ENCODE measurements around the gene BPIFB2.

BPIFB2 gene

GRCh38 chr20:33059136-33059535 is 51.6 kb downstream of the BPIFB2 start:
- no peak overlapping the region for H2AFZ ChIP-seq (ENCODE audit: low read depth, low read length)
- no peak overlapping the region for H3K4me3 ChIP-seq (ENCODE audit: insufficient read depth in 1 of 2, low read depth in 1 of 2, low read length in 2 of 2)
- 73% methylated on average over 7 of the region's 7 CpGs for WGBS
- no peak overlapping the region for H2AK5ac ChIP-seq (ENCODE audit: low read length, severe bottlenecking)
- no peak overlapping the region for H3K18ac ChIP-seq (ENCODE audit: low read depth in 1 of 2, low read length in 2 of 2)
- H3K9me3 ChIP-seq (ENCODE audit: control insufficient read depth, low read length), result no peaks in the 10 kb centered on the region
- H2BK12ac ChIP-seq (ENCODE audit: low read length in 2 of 2), result no peak overlapping the region
- no peak overlapping the region for H4K8ac ChIP-seq (ENCODE audit: low read length)
- H3K9ac ChIP-seq (ENCODE audit: low read length), result no peak overlapping the region
- H2BK120ac ChIP-seq (ENCODE audit: low read depth, low read length), result no peak overlapping the region
- H2BK15ac ChIP-seq (ENCODE audit: low read depth, poor library complexity, severe bottlenecking), result no peak overlapping the region
- no peaks in the 10 kb centered on the region for H3K79me1 ChIP-seq (replicated peaks; ENCODE audit: low read length, poor library complexity, severe bottlenecking)
- no peaks in the 10 kb centered on the region for H3K4me1 ChIP-seq (ENCODE audit: control insufficient read depth, insufficient read depth, low read depth, low read length)
- H3K36me3 ChIP-seq (ENCODE audit: control insufficient read depth in 1 of 2, insufficient read depth in 2 of 2, low read depth in 1 of 2, low read length in 2 of 2), result no peaks in the 10 kb centered on the region
- no peak overlapping the region for H2BK5ac ChIP-seq (ENCODE audit: low read depth, low read length, poor library complexity, severe bottlenecking)
- no peak overlapping the region for H3K27ac ChIP-seq (ENCODE audit: low read length, poor library complexity, severe bottlenecking)
- peaks cover 26 to 62% of the 10 kb centered on the region in 2 experiments for H3K27me3 ChIP-seq (ENCODE audit: control insufficient read depth in 1 of 2, insufficient read depth in 1 of 2, low read length in 2 of 2)
- H3K23ac ChIP-seq (ENCODE audit: low read length in 2 of 2), result no peak overlapping the region
- no peak overlapping the region for H3K14ac ChIP-seq (ENCODE audit: low read length in 2 of 2)
- no peak overlapping the region for H4K91ac ChIP-seq (ENCODE audit: low read length)
- no peak overlapping the region for H3K4me2 ChIP-seq (ENCODE audit: low read length, poor library complexity, severe bottlenecking)
- no peak for DNase-seq
- H3K4ac ChIP-seq (ENCODE audit: low read depth in 1 of 2, low read length in 2 of 2), result no peak overlapping the region

DNA sequence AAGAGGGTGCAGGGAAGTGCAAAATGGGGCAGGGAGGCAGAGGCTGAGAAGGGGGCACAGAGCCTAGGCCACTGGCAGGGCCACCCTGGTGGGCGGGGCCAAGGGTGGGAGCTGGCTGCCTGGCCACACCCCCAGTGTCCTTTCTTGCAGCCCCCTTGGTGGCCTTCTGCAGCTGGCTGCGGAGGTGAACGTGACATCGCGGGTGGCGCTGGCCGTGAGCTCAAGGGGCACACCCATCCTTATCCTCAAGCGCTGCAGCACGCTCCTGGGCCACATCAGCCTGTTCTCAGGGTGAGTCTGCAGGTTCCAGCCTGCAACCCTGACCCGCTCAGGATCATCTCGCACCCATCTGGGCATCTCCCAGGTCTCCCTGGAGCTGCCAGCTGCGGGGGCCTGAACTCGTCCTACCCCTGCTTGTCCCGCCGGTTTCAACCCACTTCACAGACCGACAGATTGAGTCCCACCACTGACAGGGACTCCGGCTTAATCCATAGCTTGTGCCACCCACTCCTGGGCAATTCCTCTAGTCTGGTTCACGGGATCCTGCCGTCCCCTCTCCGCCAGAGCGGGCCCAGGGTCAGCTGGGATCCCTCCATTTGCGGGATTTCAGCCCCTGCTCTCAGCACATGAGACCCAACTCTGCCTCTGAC is 52.4 kb downstream of the BPIFB2 start:
- Histone ChIP-seq H4K91ac (ENCODE audit: low read length) (no peak overlapping the region), H3K9ac (ENCODE audit: low read length) (no peak overlapping the region), H3K9me3 (ENCODE audit: control insufficient read depth, low read length) (no peaks in the 10 kb centered on the region), H3K18ac (ENCODE audit: low read depth in 1 of 2, low read length in 2 of 2) (no peak overlapping the region), H2AK5ac (ENCODE audit: low read length, severe bottlenecking) (no peak overlapping the region), H3K27ac (ENCODE audit: low read length, poor library complexity, severe bottlenecking) (no peak overlapping the region), H2BK120ac (ENCODE audit: low read depth, low read length) (no peak overlapping the region), H2AFZ (ENCODE audit: low read depth, low read length) (no peak overlapping the region), H4K8ac (ENCODE audit: low read length) (no peak overlapping the region), H3K4me3 (ENCODE audit: insufficient read depth in 1 of 2, low read depth in 1 of 2, low read length in 2 of 2) (no peak overlapping the region), H3K4me1 (ENCODE audit: control insufficient read depth, insufficient read depth, low read depth, low read length) (no peaks in the 10 kb centered on the region), H3K4ac (ENCODE audit: low read depth in 1 of 2, low read length in 2 of 2) (no peak overlapping the region), H3K14ac (ENCODE audit: low read length in 2 of 2) (no peak overlapping the region), H3K27me3 (ENCODE audit: control insufficient read depth in 1 of 2, insufficient read depth in 1 of 2, low read length in 2 of 2) (peaks cover 21 to 55% of the 10 kb centered on the region in 2 experiments), H3K4me2 (ENCODE audit: low read length, poor library complexity, severe bottlenecking) (no peak overlapping the region), H3K79me1 (replicated peaks; ENCODE audit: low read length, poor library complexity, severe bottlenecking) (no peaks in the 10 kb centered on the region), H2BK15ac (ENCODE audit: low read depth, poor library complexity, severe bottlenecking) (no peak overlapping the region), H2BK12ac (ENCODE audit: low read length in 2 of 2) (no peak overlapping the region), H3K36me3 (ENCODE audit: control insufficient read depth in 1 of 2, insufficient read depth in 2 of 2, low read depth in 1 of 2, low read length in 2 of 2) (no peaks in the 10 kb centered on the region), H3K23ac (ENCODE audit: low read length in 2 of 2) (no peak overlapping the region), H2BK5ac (ENCODE audit: low read depth, low read length, poor library complexity, severe bottlenecking) (no peak overlapping the region)
- DNase-seq, result no peak
- 90% methylated on average over 22 of the region's 22 CpGs for WGBS

DNA sequence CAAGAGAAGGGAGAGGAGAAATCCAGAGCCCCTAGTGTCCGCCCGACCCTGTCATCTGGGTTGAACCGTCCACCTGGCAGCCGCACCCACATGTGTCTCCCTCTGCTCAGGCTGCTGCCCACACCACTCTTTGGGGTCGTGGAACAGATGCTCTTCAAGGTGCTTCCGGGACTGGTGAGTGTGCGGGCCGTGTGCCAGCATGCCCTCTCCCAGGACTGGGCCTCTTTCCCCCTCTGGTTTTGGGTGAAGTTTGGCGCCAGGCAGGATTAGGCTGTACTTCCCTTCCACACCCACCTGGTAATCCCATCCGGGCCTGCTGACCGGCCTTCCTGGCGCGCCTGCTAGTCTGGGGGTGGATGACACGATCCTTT is 54.1 kb downstream of the BPIFB2 start:
- no peak overlapping the region for H3K4me3 ChIP-seq (ENCODE audit: insufficient read depth in 1 of 2, low read depth in 1 of 2, low read length in 2 of 2)
- H3K9ac ChIP-seq (ENCODE audit: low read length), result no peak overlapping the region
- H3K27ac ChIP-seq (ENCODE audit: low read length, poor library complexity, severe bottlenecking), result no peak overlapping the region
- H3K4me2 ChIP-seq (ENCODE audit: low read length, poor library complexity, severe bottlenecking), result no peak overlapping the region
- H2AFZ ChIP-seq (ENCODE audit: low read depth, low read length), result no peak overlapping the region
- no peaks in the 10 kb centered on the region for H3K4me1 ChIP-seq (ENCODE audit: control insufficient read depth, insufficient read depth, low read depth, low read length)
- H4K8ac ChIP-seq (ENCODE audit: low read length), result no peak overlapping the region
- no peak overlapping the region for H4K91ac ChIP-seq (ENCODE audit: low read length)
- no peak overlapping the region for H3K4ac ChIP-seq (ENCODE audit: low read depth in 1 of 2, low read length in 2 of 2)
- no peak overlapping the region for H3K23ac ChIP-seq (ENCODE audit: low read length in 2 of 2)
- peaks cover 9 to 41% of the 10 kb centered on the region in 2 experiments for H3K27me3 ChIP-seq (ENCODE audit: control insufficient read depth in 1 of 2, insufficient read depth in 1 of 2, low read length in 2 of 2)
- H3K79me1 ChIP-seq (replicated peaks; ENCODE audit: low read length, poor library complexity, severe bottlenecking), result no peaks in the 10 kb centered on the region
- no peaks in the 10 kb centered on the region for H3K9me3 ChIP-seq (ENCODE audit: control insufficient read depth, low read length)
- H2AK5ac ChIP-seq (ENCODE audit: low read length, severe bottlenecking), result no peak overlapping the region
- H3K36me3 ChIP-seq (ENCODE audit: control insufficient read depth in 1 of 2, insufficient read depth in 2 of 2, low read depth in 1 of 2, low read length in 2 of 2), result no peaks in the 10 kb centered on the region
- H3K18ac ChIP-seq (ENCODE audit: low read depth in 1 of 2, low read length in 2 of 2), result no peak overlapping the region
- H2BK12ac ChIP-seq (ENCODE audit: low read length in 2 of 2), result no peak overlapping the region
- no peak overlapping the region for H3K14ac ChIP-seq (ENCODE audit: low read length in 2 of 2)
- H2BK15ac ChIP-seq (ENCODE audit: low read depth, poor library complexity, severe bottlenecking), result no peak overlapping the region
- WGBS, result 89% methylated on average over 14 of the region's 14 CpGs
- no peak overlapping the region for H2BK120ac ChIP-seq (ENCODE audit: low read depth, low read length)
- no peak overlapping the region for H2BK5ac ChIP-seq (ENCODE audit: low read depth, low read length, poor library complexity, severe bottlenecking)
- no peak for DNase-seq

DNA sequence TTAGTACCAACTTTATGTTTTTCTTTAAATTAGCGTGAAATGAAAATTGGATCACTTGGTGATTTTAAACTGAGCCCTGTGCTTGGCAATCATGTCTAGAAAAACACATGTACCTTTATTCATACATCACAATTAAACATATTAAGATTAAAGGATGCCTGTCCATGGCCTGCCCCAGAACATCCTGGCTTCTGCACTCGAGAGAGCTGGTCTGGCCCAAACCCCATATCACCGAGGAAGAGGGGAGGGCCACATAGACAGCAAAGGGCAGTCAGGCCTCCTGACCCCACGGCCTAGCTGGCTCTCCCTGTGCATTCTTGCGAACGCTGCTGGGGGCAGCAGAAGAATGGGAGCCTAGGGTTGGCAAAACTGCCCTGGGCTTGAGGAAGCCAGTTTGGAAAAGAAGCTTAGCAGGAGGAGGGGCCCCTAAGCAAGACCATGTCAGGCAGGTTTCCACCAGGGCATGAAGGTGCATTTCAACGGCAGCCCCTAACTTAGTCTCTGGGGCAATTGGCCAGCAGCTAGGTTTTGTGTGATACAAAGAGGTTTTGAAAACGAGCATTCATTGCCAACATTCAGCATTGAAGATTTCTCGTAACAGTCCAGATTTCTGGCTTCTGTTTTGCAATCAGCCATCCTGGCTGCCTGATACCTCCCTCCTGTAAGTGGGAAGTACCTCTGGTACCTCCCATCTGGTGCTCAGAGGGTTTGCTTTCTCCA is 54.8 kb downstream of the BPIFB2 start:
- H3K18ac ChIP-seq (ENCODE audit: low read depth in 1 of 2, low read length in 2 of 2), result no peak overlapping the region
- H2BK15ac ChIP-seq (ENCODE audit: low read depth, poor library complexity, severe bottlenecking), result no peak overlapping the region
- H2BK5ac ChIP-seq (ENCODE audit: low read depth, low read length, poor library complexity, severe bottlenecking), result no peak overlapping the region
- 69% methylated on average over 9 of the region's 9 CpGs for WGBS
- no peak overlapping the region for H3K4me3 ChIP-seq (ENCODE audit: insufficient read depth in 1 of 2, low read depth in 1 of 2, low read length in 2 of 2)
- H4K91ac ChIP-seq (ENCODE audit: low read length), result no peak overlapping the region
- H3K36me3 ChIP-seq (ENCODE audit: control insufficient read depth in 1 of 2, insufficient read depth in 2 of 2, low read depth in 1 of 2, low read length in 2 of 2), result no peaks in the 10 kb centered on the region
- H3K79me1 ChIP-seq (replicated peaks; ENCODE audit: low read length, poor library complexity, severe bottlenecking), result no peaks in the 10 kb centered on the region
- no peak overlapping the region for H3K4ac ChIP-seq (ENCODE audit: low read depth in 1 of 2, low read length in 2 of 2)
- no peaks in the 10 kb centered on the region for H3K9me3 ChIP-seq (ENCODE audit: control insufficient read depth, low read length)
- H4K8ac ChIP-seq (ENCODE audit: low read length), result no peak overlapping the region
- H2AFZ ChIP-seq (ENCODE audit: low read depth, low read length), result no peak overlapping the region
- no peak overlapping the region for H3K9ac ChIP-seq (ENCODE audit: low read length)
- H3K23ac ChIP-seq (ENCODE audit: low read length in 2 of 2), result no peak overlapping the region
- no peak overlapping the region for H3K27ac ChIP-seq (ENCODE audit: low read length, poor library complexity, severe bottlenecking)
- H2BK120ac ChIP-seq (ENCODE audit: low read depth, low read length), result no peak overlapping the region
- no peak for DNase-seq
- no peak overlapping the region for H3K14ac ChIP-seq (ENCODE audit: low read length in 2 of 2)
- no peaks in the 10 kb centered on the region for H3K4me1 ChIP-seq (ENCODE audit: control insufficient read depth, insufficient read depth, low read depth, low read length)
- H2AK5ac ChIP-seq (ENCODE audit: low read length, severe bottlenecking), result no peak overlapping the region
- no peak overlapping the region for H2BK12ac ChIP-seq (ENCODE audit: low read length in 2 of 2)
- H3K27me3 ChIP-seq (ENCODE audit: control insufficient read depth in 1 of 2, insufficient read depth in 1 of 2, low read length in 2 of 2), result peaks cover 9 to 42% of the 10 kb centered on the region in 2 experiments
- no peak overlapping the region for H3K4me2 ChIP-seq (ENCODE audit: low read length, poor library complexity, severe bottlenecking)
